MM.1S (cell line): ENCODE data around the gene CTDSP2.
"Not testable (repeated sequence)": the region's sequence is repeated elsewhere in the genome, so short reads cannot be mapped to it uniquely, and the experiment has no call there.

ENCODE experiments used
- DNase-seq: peaks from one replicate; pipeline ENCODE4 v3.0.0-alpha.2; 2015
- H2AFZ ChIP-seq: fragments of 300-600 bp; sonication (generic); 2 replicates; pipeline ENCODE4 v1.6.0; 2016; ENCODE audit warnings: antibody characterized with exemption, low read length
- H3F3A ChIP-seq: fragments of 300-600 bp; sonication (generic); 2 replicates; pipeline ENCODE4 v1.6.1; 2016; ENCODE audit warnings: mild to moderate bottlenecking, antibody characterized with exemption, low read length, moderate library complexity, mixed read lengths; ENCODE audit not compliant: insufficient read depth
- H3K27ac ChIP-seq: fragments of 300-600 bp; sonication (generic); 2 replicates; pipeline ENCODE4 v1.5.1; 2016; ENCODE audit warnings: mild to moderate bottlenecking, low read length
- H3K27me3 ChIP-seq: fragments of 300-600 bp; sonication (generic); replicated peaks from 2 replicates; pipeline ENCODE4 v1.6.0; 2016; ENCODE audit warnings: low read length; ENCODE audit not compliant: insufficient read depth
- H3K36me3 ChIP-seq: fragments of 300-600 bp; sonication (generic); replicated peaks from 2 replicates; pipeline ENCODE4 v1.6.1; 2016; ENCODE audit warnings: mild to moderate bottlenecking, low read length, mixed read lengths; ENCODE audit not compliant: insufficient read depth
- H3K4me1 ChIP-seq: fragments of 300-600 bp; sonication (generic); 2 replicates; pipeline ENCODE4 v1.6.1; 2016; ENCODE audit warnings: low read length, mixed read lengths
- H3K4me2 ChIP-seq: fragments of 300-600 bp; sonication (generic); 2 replicates; pipeline ENCODE4 v1.6.0; 2016; ENCODE audit warnings: low read depth, low read length
- H3K4me3 ChIP-seq: fragments of 300-600 bp; sonication (generic); 2 replicates; pipeline ENCODE4 v1.5.1; 2016; ENCODE audit warnings: low read length, mixed read lengths
- H3K79me2 ChIP-seq: fragments of 300-600 bp; sonication (generic); 2 replicates; pipeline ENCODE4 v1.6.1; 2016; ENCODE audit warnings: mixed run types, low read length, mixed read lengths
- H3K9ac ChIP-seq: fragments of 300-600 bp; sonication (generic); 2 replicates; pipeline ENCODE4 v1.6.1; 2016; ENCODE audit warnings: low read length, mixed read lengths
- H3K9me2 ChIP-seq: fragments of 300-600 bp; sonication (generic); replicated peaks from 2 replicates; pipeline ENCODE4 v1.6.1; 2016; ENCODE audit warnings: mild to moderate bottlenecking, low read length, mixed read lengths; ENCODE audit not compliant: insufficient read depth
- H3K9me3 ChIP-seq: fragments of 300-600 bp; sonication (generic); replicated peaks from 2 replicates; pipeline ENCODE4 v1.6.1; 2016; ENCODE audit warnings: mild to moderate bottlenecking, low read length, mixed read lengths; ENCODE audit not compliant: insufficient read depth
- H4K20me1 ChIP-seq: fragments of 300-600 bp; sonication (generic); 2 replicates; pipeline ENCODE4 v1.6.1; 2016; ENCODE audit warnings: mild to moderate bottlenecking, low read length, moderate library complexity, mixed read lengths; ENCODE audit not compliant: insufficient read depth
- CTCF ChIP-seq: fragments of 300-600 bp; sonication (generic); IDR thresholded peaks from 2 replicates; pipeline ENCODE4 v1.5.1; 2016; ENCODE audit warnings: antibody characterized with exemption, low read length, mixed read lengths
- EZH2 ChIP-seq: fragments of 300-600 bp; sonication (generic); optimal IDR thresholded peaks from 2 replicates; pipeline ENCODE3; 2017; ENCODE audit warnings: low read depth, mild to moderate bottlenecking, antibody characterized with exemption, low read length, mixed read lengths
- EZH2phosphoT487 ChIP-seq: fragments of 300-600 bp; sonication (generic); IDR thresholded peaks from 2 replicates; pipeline ENCODE4 v1.6.1; 2018; ENCODE audit warnings: antibody characterized with exemption, low read length

CTDSP2 gene

DNA sequence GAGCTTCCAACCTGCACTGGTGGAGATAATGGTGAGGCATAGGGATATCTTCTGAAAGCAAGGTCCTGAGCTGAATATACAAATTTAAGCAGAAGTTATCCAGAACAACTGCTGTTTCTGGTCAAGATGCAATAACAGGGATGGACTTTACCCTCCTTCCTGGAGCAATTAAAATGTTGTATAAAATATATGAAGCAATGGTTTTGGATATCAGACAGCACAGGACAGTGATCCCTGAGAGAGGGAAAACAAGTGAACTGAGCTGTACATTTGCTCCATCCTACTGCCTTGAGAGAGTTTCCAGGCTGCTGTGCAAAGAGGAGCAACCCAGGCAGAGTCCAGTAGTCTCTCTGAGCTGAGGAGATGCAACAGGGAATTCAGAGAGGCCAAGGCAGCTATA is 36.0 kb upstream of the CTDSP2 start:
- TF ChIP-seq CTCF (no peak), EZH2 (no peak), EZH2phosphoT487 (no peak)

DNA sequence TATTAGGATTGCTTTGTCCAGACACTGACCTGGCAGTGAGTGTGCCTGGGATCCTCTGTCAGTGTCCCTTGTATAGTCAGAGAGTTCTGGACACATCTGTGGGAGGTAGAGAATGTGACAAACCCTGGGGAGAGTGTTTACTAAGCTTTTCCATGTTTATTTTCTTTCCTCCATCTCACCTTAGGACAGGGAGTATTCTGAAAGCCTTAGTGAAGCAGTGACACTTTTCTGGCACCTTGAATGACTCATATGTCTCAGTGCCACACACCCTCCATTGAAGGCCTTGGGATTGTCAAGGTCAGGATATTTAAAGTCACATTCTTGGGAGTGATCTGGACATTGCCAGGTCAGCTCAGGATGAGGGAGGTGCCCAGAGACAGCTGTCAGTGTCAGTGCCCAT is 34.9 kb upstream of the CTDSP2 start:
- 0 out of 2 replicates have a peak, but pooled peaks cover under 1% of the 10 kb centered on the region for H3K4me1 ChIP-seq
- H2AFZ ChIP-seq, result no peak overlapping the region
- H4K20me1 ChIP-seq, result no peaks in the 10 kb centered on the region
- DNase-seq, result no peak
- H3K9ac ChIP-seq, result no peak overlapping the region
- no peaks in the 10 kb centered on the region for H3K27me3 ChIP-seq
- no peaks in the 10 kb centered on the region for H3K79me2 ChIP-seq
- H3K4me3 ChIP-seq, result no peak overlapping the region
- no peaks in the 10 kb centered on the region for H3K36me3 ChIP-seq
- H3F3A ChIP-seq, result no peaks in the 10 kb centered on the region
- H3K9me2 ChIP-seq, result no peaks in the 10 kb centered on the region
- H3K4me2 ChIP-seq, result no peak overlapping the region
- no peak overlapping the region for H3K27ac ChIP-seq
- TF ChIP-seq EZH2, result no peak
- TF ChIP-seq CTCF, result no peak
- no peak for TF ChIP-seq EZH2phosphoT487
- H3K9me3 ChIP-seq, result no peaks in the 10 kb centered on the region

More for the DNA sequence above, 36.0 kb upstream of the CTDSP2 start:
- Histone ChIP-seq H3K9me2 (no peaks in the 10 kb centered on the region), H3K9ac (no peak overlapping the region), H3K4me3 (no peak overlapping the region), H3K9me3 (no peaks in the 10 kb centered on the region), H3F3A (no peaks in the 10 kb centered on the region), H3K4me1 (peaks cover under 1% of the 10 kb centered on the region; the same call in 1 of the 2 replicates), H3K27me3 (no peaks in the 10 kb centered on the region), H3K36me3 (no peaks in the 10 kb centered on the region), H3K27ac (no peak overlapping the region), H2AFZ (no peak overlapping the region), H3K79me2 (no peaks in the 10 kb centered on the region), H3K4me2 (no peak overlapping the region), H4K20me1 (no peaks in the 10 kb centered on the region)
- DNase-seq, result no peak

DNA sequence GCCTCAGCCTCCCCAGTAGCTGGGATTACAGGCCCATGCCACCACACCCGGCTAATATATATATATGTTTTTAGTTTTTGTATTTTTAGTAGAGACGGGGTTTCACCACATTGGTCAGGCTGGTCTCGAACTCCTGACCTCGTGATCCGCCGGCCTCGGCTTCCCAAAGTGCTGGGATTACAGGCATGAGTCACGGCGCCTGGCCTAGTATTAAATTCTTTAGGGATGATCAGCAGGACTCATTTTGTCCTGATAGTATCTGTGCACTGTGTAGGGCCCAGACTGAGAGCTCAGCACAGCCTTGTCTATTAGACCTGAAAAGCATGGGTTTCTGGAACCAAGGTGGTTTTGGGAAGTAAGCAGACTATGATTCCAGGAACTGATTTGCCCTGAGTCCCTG is 34.5 kb upstream of the CTDSP2 start:
- not testable (repeated sequence) for H3K4me2 ChIP-seq

GRCh38 chr12:57877876-57878275 is 31.3 kb upstream of the CTDSP2 start:
- Histone ChIP-seq H3K9me3 (no peaks in the 10 kb centered on the region), H3K79me2 (no peaks in the 10 kb centered on the region), H4K20me1 (no peaks in the 10 kb centered on the region), H3K36me3 (no peaks in the 10 kb centered on the region), H3K4me2 (no peak overlapping the region), H3K27me3 (no peaks in the 10 kb centered on the region), H2AFZ (no peak overlapping the region), H3K9me2 (no peaks in the 10 kb centered on the region), H3K27ac (no peak overlapping the region), H3K9ac (no peak overlapping the region), H3F3A (no peaks in the 10 kb centered on the region), H3K4me1 (peaks cover 10% of the 10 kb centered on the region; the same call in 1 of the 2 replicates), H3K4me3 (no peak overlapping the region)
- no peak for DNase-seq
- TF ChIP-seq EZH2phosphoT487, result no peak
- TF ChIP-seq CTCF, result no peak

More for the DNA sequence above, 34.5 kb upstream of the CTDSP2 start:
- H3K27me3 ChIP-seq, H3K9ac ChIP-seq, H3K9me2 ChIP-seq, H3K4me1 ChIP-seq, H2AFZ ChIP-seq, H3K9me3 ChIP-seq, H3K4me3 ChIP-seq, H3K79me2 ChIP-seq, H3F3A ChIP-seq, H3K27ac ChIP-seq, H3K36me3 ChIP-seq, DNase-seq, H4K20me1 ChIP-seq: not testable (repeated sequence)
